ENCODE data around the gene TBC1D10A.

The TBC1D10A gene

GRCh38 chr22:30324014-30324730 lies 2.6 kb downstream of the TBC1D10A start:
- Histone ChIP-seq H3K4me1 (ENCODE audit: low read length) (peaks cover 12% of the 10 kb centered on the region), H4K20me1 (ENCODE audit: insufficient read depth, low read length) (peaks cover 3% of the 10 kb centered on the region; the same call in 1 of the 2 replicates), H3K27ac (ENCODE audit: low read length) (no peak overlapping the region), H3K9ac (ENCODE audit: low read length) (no peak overlapping the region), H3K36me3 (replicated peaks; ENCODE audit: low read depth, low read length) (no peaks in the 10 kb centered on the region), H3K9me3 (ENCODE audit: insufficient read depth, low read length) (no peaks in the 10 kb centered on the region), H3K4me2 (ENCODE audit: low read length) (no peak overlapping the region), H2AFZ (ENCODE audit: low read depth, low read length) (no peak overlapping the region), H3K27me3 (ENCODE audit: low read depth, low read length) (no peaks in the 10 kb centered on the region), H3K4me3 (ENCODE audit: low read length) (no peak overlapping the region), H3K79me2 (ENCODE audit: low read length) (no peaks in the 10 kb centered on the region)
- TF ChIP-seq EZH2phosphoT487 (IDR thresholded peaks at IDR 0.05; ENCODE audit: low read depth) (no peak), CTCF (IDR thresholded peaks at IDR 0.05; ENCODE audit: low read depth, low read length) (no peak)

- H4K20me1 ChIP-seq (ENCODE audit: insufficient read depth, low read length): peaks cover 3% of the 10 kb centered on the region; the same call in 1 of the 2 replicates
- no peak overlapping the region for H2AFZ ChIP-seq (ENCODE audit: low read depth, low read length)
- H3K79me2 ChIP-seq (ENCODE audit: low read length): no peaks in the 10 kb centered on the region
- TF ChIP-seq EZH2phosphoT487 (IDR thresholded peaks at IDR 0.05; ENCODE audit: low read depth) (no peak), CTCF (IDR thresholded peaks at IDR 0.05; ENCODE audit: low read depth, low read length) (no peak)
- H3K36me3 ChIP-seq (replicated peaks; ENCODE audit: low read depth, low read length): no peaks in the 10 kb centered on the region
- no peaks in the 10 kb centered on the region for H3K9me3 ChIP-seq (ENCODE audit: insufficient read depth, low read length)
- H3K27ac ChIP-seq (ENCODE audit: low read length): no peak overlapping the region
- H3K27me3 ChIP-seq (ENCODE audit: low read depth, low read length): no peaks in the 10 kb centered on the region
- H3K4me2 ChIP-seq (ENCODE audit: low read length): no peak overlapping the region
- no peak overlapping the region for H3K9ac ChIP-seq (ENCODE audit: low read length)
- H3K4me1 ChIP-seq (ENCODE audit: low read length): peaks cover 12% of the 10 kb centered on the region
- no peak overlapping the region for H3K4me3 ChIP-seq (ENCODE audit: low read length)
These were observed 3.5 kb downstream of the TBC1D10A start for GRCh38 chr22:30323246-30323645.

- Histone ChIP-seq H3K36me3 (replicated peaks; ENCODE audit: low read depth, low read length) (no peaks in the 10 kb centered on the region), H3K79me2 (ENCODE audit: low read length) (no peaks in the 10 kb centered on the region)
These were observed 5.3 kb downstream of the TBC1D10A start for GRCh38 chr22:30321461-30321860.

More at GRCh38 chr22:30321461-30321860, 5.3 kb downstream of the TBC1D10A start:
- TF ChIP-seq EZH2phosphoT487 (IDR thresholded peaks at IDR 0.05; ENCODE audit: low read depth): no peak
- no peak for TF ChIP-seq CTCF (IDR thresholded peaks at IDR 0.05; ENCODE audit: low read depth, low read length)
- no peak overlapping the region for H3K4me3 ChIP-seq (ENCODE audit: low read length)
- H3K9me3 ChIP-seq (ENCODE audit: insufficient read depth, low read length): no peaks in the 10 kb centered on the region
- no peak overlapping the region for H3K4me2 ChIP-seq (ENCODE audit: low read length)
- H2AFZ ChIP-seq (ENCODE audit: low read depth, low read length): no peak overlapping the region
- peaks cover 3% of the 10 kb centered on the region; the same call in 1 of the 2 replicates for H4K20me1 ChIP-seq (ENCODE audit: insufficient read depth, low read length)
- H3K9ac ChIP-seq (ENCODE audit: low read length): no peak overlapping the region
- no peaks in the 10 kb centered on the region for H3K27me3 ChIP-seq (ENCODE audit: low read depth, low read length)
- peaks cover 5% of the 10 kb centered on the region for H3K4me1 ChIP-seq (ENCODE audit: low read length)
- H3K27ac ChIP-seq (ENCODE audit: low read length): no peak overlapping the region
